Ishikawa (cell line): ENCODE measurements around the gene ECE2.

Experiments
- EGR1 ChIP-seq: IDR thresholded peaks from 2 replicates; pipeline ENCODE4 v1.6.1; 2012
- RAD21 ChIP-seq: IDR thresholded peaks from 2 replicates; pipeline ENCODE4 v1.6.1; 2012; ENCODE audit warnings: low read depth
- TAF1 ChIP-seq: IDR thresholded peaks from 2 replicates; pipeline ENCODE4 v1.6.1; 2012; ENCODE audit warnings: low read depth, mild to moderate bottlenecking
- TEAD4 ChIP-seq: IDR thresholded peaks from 2 replicates; pipeline ENCODE4 v1.6.1; 2012
- YY1 ChIP-seq: IDR thresholded peaks from 2 replicates; pipeline ENCODE4 v1.6.1; 2012; ENCODE audit warnings: low read depth
- TF ChIP-seq, protein P1 (sequence below): IDR thresholded peaks from 2 replicates; pipeline ENCODE4 v1.6.1; 2012

DNA sequence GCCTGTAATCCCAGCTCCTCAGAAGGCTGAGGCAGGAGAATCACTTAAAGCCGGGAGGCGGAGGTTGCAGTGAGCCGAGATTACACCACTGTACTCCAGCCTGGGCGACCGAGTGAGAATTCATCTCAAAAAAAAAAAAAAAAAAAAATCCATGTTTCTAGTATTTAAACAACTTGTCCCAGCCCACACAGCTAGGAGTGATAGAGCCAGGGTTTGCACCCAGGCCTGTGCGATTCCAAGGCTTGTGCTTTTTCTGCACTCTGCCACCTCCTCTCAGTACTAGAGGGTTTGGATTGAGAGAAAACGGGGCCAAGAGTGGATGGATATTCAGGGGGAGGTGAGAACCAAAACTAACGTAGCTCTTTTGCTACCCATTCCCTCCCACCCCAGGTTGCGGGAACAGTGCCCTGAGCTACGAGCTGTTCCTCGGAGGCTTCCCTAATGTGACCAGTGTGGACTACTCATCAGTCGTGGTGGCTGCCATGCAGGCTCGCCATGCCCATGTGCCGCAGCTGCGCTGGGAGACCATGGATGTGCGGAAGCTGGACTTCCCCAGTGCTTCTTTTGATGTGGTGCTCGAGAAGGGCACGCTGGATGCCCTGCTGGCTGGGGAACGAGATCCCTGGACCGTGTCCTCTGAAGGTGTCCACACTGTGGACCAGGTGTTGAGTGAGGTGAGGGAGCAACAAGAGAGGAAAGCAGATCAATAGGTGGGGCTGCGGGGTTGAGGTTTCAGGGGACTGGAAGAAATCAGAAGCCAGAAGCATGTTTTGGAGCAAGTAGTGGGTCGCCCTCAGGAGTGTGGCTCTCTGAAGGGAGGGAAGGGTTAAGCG, 18.5 kb upstream of the ECE2 start:
- no peak for TF ChIP-seq YY1
- no peak for TF ChIP-seq TEAD4
- no peak for TF ChIP-seq EGR1
- TF ChIP-seq, protein P1, sequence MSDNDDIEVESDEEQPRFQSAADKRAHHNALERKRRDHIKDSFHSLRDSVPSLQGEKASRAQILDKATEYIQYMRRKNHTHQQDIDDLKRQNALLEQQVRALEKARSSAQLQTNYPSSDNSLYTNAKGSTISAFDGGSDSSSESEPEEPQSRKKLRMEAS, result no peak
- TF ChIP-seq RAD21, result no peak
- TF ChIP-seq TAF1, result no peak
